Uterus (tissue), 2 donors: ENCODE measurements around the gene PDGFC.

ENCODE experiments used
- CTCF ChIP-seq, 4 experiments: fragments of 200-600 bp in 2 of 4; fragments of 450-650 bp in 2 of 4; sonication (generic) in 2 of 4; IDR thresholded peaks; one replicate each; pipeline ENCODE4 v1.5.1; 2016 to 2019; ENCODE audit warnings: antibody characterized with exemption in 4 of 4, mild to moderate bottlenecking in 2 of 4, moderate library complexity in 1 of 4
- POLR2A ChIP-seq, 2 donors: fragments of 450-650 bp; IDR thresholded peaks; one replicate each; pipeline ENCODE4 v1.6.1; 2016; ENCODE audit warnings: antibody characterized with exemption in 2 of 2, mild to moderate bottlenecking in 1 of 2, moderate library complexity in 1 of 2

DNA sequence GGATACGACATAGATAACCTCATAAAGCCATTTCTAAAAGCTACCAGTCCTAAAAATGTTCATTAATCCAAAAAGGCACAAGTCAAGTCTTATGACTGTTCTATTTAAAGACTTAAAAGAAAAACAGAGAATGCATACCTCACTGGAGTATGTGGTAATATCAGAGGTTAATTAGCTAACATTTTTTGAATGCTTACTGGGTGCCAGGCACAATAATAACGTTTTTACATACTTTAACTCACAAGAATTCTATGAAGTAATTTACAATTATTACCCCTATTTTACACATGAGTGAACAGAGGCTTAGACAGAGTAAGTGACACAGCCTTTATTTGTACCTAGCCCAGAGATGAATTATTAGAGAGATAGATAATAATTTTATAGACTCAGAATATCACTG lies 207.5 kb downstream of the PDGFC start:
- no peak for TF ChIP-seq CTCF (IDR thresholded peaks at IDR 0.05)
- no peak for TF ChIP-seq POLR2A (IDR thresholded peaks at IDR 0.05)
